Measurements from ENCODE around the gene ALPK3.

Gene ALPK3

GRCh38 chr15:84799511-84800187 is 17.5 kb upstream of the ALPK3 start:
- peaks cover 2% of the 10 kb centered on the region for H3K79me1 ChIP-seq (ENCODE audit: low read length)
- H3K18ac ChIP-seq (ENCODE audit: low read length) = no peak overlapping the region
- H2BK15ac ChIP-seq (replicated peaks; ENCODE audit: low read depth) = no peak overlapping the region
- H3K27ac ChIP-seq (ENCODE audit: low read depth, low read length) = no peak overlapping the region
- H3K4me3 ChIP-seq (ENCODE audit: low read length) = no peak overlapping the region
- no peaks in the 10 kb centered on the region for H3K27me3 ChIP-seq (ENCODE audit: insufficient read depth, low read length, poor library complexity)
- no peak overlapping the region for H3K9ac ChIP-seq (ENCODE audit: low read length)
- H3K4ac ChIP-seq (ENCODE audit: low read depth, low read length) = no peak overlapping the region
- no peak overlapping the region for H2BK120ac ChIP-seq (ENCODE audit: low read depth, low read length)
- H3K79me2 ChIP-seq (ENCODE audit: control insufficient read depth, insufficient read depth, low read length) = no peaks in the 10 kb centered on the region
- H2BK5ac ChIP-seq (ENCODE audit: low read length) = no peak overlapping the region
- no peak overlapping the region for H3K56ac ChIP-seq (ENCODE audit: low read length)
- no CpG with 5 or more reads among the region's 10 CpGs for WGBS (ENCODE audit: extremely low coverage, insufficient coverage, low lambda C conversion rate)
- H3K4me1 ChIP-seq (ENCODE audit: control insufficient read depth, low read depth, low read length) = no peaks in the 10 kb centered on the region
- H3K23ac ChIP-seq (ENCODE audit: low read length) = no peak overlapping the region
- H4K8ac ChIP-seq (ENCODE audit: low read depth, low read length) = no peak overlapping the region
- no peak overlapping the region for H3K4me2 ChIP-seq (ENCODE audit: low read length)
- H3K36me3 ChIP-seq (ENCODE audit: control insufficient read depth, insufficient read depth, low read length) = peaks cover 13% of the 10 kb centered on the region
- no peak overlapping the region for H4K5ac ChIP-seq (ENCODE audit: low read length)
- no peak overlapping the region for H2AK5ac ChIP-seq (ENCODE audit: low read length)
- no peak for DNase-seq

- H3K4ac ChIP-seq (ENCODE audit: low read depth, low read length) = no peak overlapping the region
- no peak overlapping the region for H4K5ac ChIP-seq (ENCODE audit: low read length)
- no peak overlapping the region for H3K9ac ChIP-seq (ENCODE audit: low read length)
- H3K18ac ChIP-seq (ENCODE audit: low read length) = no peak overlapping the region
- peaks cover 17% of the 10 kb centered on the region for H3K36me3 ChIP-seq (ENCODE audit: control insufficient read depth, insufficient read depth, low read length)
- no peaks in the 10 kb centered on the region for H3K79me2 ChIP-seq (ENCODE audit: control insufficient read depth, insufficient read depth, low read length)
- H3K4me2 ChIP-seq (ENCODE audit: low read length) = no peak overlapping the region
- no peaks in the 10 kb centered on the region for H3K27me3 ChIP-seq (ENCODE audit: insufficient read depth, low read length, poor library complexity)
- H4K8ac ChIP-seq (ENCODE audit: low read depth, low read length) = no peak overlapping the region
- DNase-seq = no peak
- no peak overlapping the region for H3K4me3 ChIP-seq (ENCODE audit: low read length)
- no peak overlapping the region for H2BK5ac ChIP-seq (ENCODE audit: low read length)
- H2BK120ac ChIP-seq (ENCODE audit: low read depth, low read length) = no peak overlapping the region
- H2AK5ac ChIP-seq (ENCODE audit: low read length) = no peak overlapping the region
- WGBS (ENCODE audit: extremely low coverage, insufficient coverage, low lambda C conversion rate) = no CpG with 5 or more reads among the region's 3 CpGs
- H3K27ac ChIP-seq (ENCODE audit: low read depth, low read length) = no peak overlapping the region
- H3K79me1 ChIP-seq (ENCODE audit: low read length) = peaks cover 2% of the 10 kb centered on the region
- no peaks in the 10 kb centered on the region for H3K4me1 ChIP-seq (ENCODE audit: control insufficient read depth, low read depth, low read length)
- H2BK15ac ChIP-seq (replicated peaks; ENCODE audit: low read depth) = no peak overlapping the region
- no peak overlapping the region for H3K23ac ChIP-seq (ENCODE audit: low read length)
- no peak overlapping the region for H3K56ac ChIP-seq (ENCODE audit: low read length)
Measured at GRCh38 chr15:84800365-84800806, 16.8 kb upstream of the ALPK3 start.

- Histone ChIP-seq H3K4me2 (ENCODE audit: low read length) (no peak overlapping the region), H4K8ac (ENCODE audit: low read depth, low read length) (no peak overlapping the region), H4K5ac (ENCODE audit: low read length) (no peak overlapping the region), H3K4me3 (ENCODE audit: low read length) (no peak overlapping the region), H3K4ac (ENCODE audit: low read depth, low read length) (no peak overlapping the region), H2BK120ac (ENCODE audit: low read depth, low read length) (no peak overlapping the region), H3K56ac (ENCODE audit: low read length) (no peak overlapping the region), H3K23ac (ENCODE audit: low read length) (no peak overlapping the region), H3K4me1 (ENCODE audit: control insufficient read depth, low read depth, low read length) (no peaks in the 10 kb centered on the region), H3K18ac (ENCODE audit: low read length) (no peak overlapping the region), H3K36me3 (ENCODE audit: control insufficient read depth, insufficient read depth, low read length) (peaks cover 15% of the 10 kb centered on the region), H3K27me3 (ENCODE audit: insufficient read depth, low read length, poor library complexity) (no peaks in the 10 kb centered on the region), H2BK5ac (ENCODE audit: low read length) (no peak overlapping the region), H2BK15ac (replicated peaks; ENCODE audit: low read depth) (no peak overlapping the region), H3K79me2 (ENCODE audit: control insufficient read depth, insufficient read depth, low read length) (no peaks in the 10 kb centered on the region), H3K27ac (ENCODE audit: low read depth, low read length) (no peak overlapping the region), H2AK5ac (ENCODE audit: low read length) (no peak overlapping the region), H3K79me1 (ENCODE audit: low read length) (no peaks in the 10 kb centered on the region), H3K9ac (ENCODE audit: low read length) (no peak overlapping the region)
- DNase-seq = no peak
- no CpG with 5 or more reads among the region's 4 CpGs for WGBS (ENCODE audit: extremely low coverage, insufficient coverage, low lambda C conversion rate)
Measured at GRCh38 chr15:84804005-84804900, 12.9 kb upstream of the ALPK3 start.

- Histone ChIP-seq H2BK5ac (ENCODE audit: low read length) (no peak overlapping the region), H2AK5ac (ENCODE audit: low read length) (no peak overlapping the region), H3K27ac (ENCODE audit: low read depth, low read length) (no peak overlapping the region), H3K36me3 (ENCODE audit: control insufficient read depth, insufficient read depth, low read length) (peaks cover 11% of the 10 kb centered on the region), H3K4me1 (ENCODE audit: control insufficient read depth, low read depth, low read length) (no peaks in the 10 kb centered on the region), H3K9ac (ENCODE audit: low read length) (no peak overlapping the region), H2BK120ac (ENCODE audit: low read depth, low read length) (no peak overlapping the region), H3K23ac (ENCODE audit: low read length) (no peak overlapping the region), H3K4ac (ENCODE audit: low read depth, low read length) (no peak overlapping the region), H3K56ac (ENCODE audit: low read length) (no peak overlapping the region), H3K18ac (ENCODE audit: low read length) (no peak overlapping the region), H3K27me3 (ENCODE audit: insufficient read depth, low read length, poor library complexity) (no peaks in the 10 kb centered on the region), H4K8ac (ENCODE audit: low read depth, low read length) (no peak overlapping the region), H3K79me1 (ENCODE audit: low read length) (no peaks in the 10 kb centered on the region), H3K4me3 (ENCODE audit: low read length) (no peak overlapping the region), H3K4me2 (ENCODE audit: low read length) (no peak overlapping the region), H3K79me2 (ENCODE audit: control insufficient read depth, insufficient read depth, low read length) (no peaks in the 10 kb centered on the region), H2BK15ac (replicated peaks; ENCODE audit: low read depth) (no peak overlapping the region), H4K5ac (ENCODE audit: low read length) (no peak overlapping the region)
- WGBS (ENCODE audit: extremely low coverage, insufficient coverage, low lambda C conversion rate) = no CpG with 5 or more reads among the region's 1 CpG
- no peak for DNase-seq
Measured at GRCh38 chr15:84805221-84805620, 11.9 kb upstream of the ALPK3 start.

- no peak overlapping the region for H3K27ac ChIP-seq (ENCODE audit: low read depth, low read length)
- no peak overlapping the region for H3K4me2 ChIP-seq (ENCODE audit: low read length)
- no peak overlapping the region for H2BK5ac ChIP-seq (ENCODE audit: low read length)
- H3K27me3 ChIP-seq (ENCODE audit: insufficient read depth, low read length, poor library complexity) = no peaks in the 10 kb centered on the region
- no peaks in the 10 kb centered on the region for H3K79me2 ChIP-seq (ENCODE audit: control insufficient read depth, insufficient read depth, low read length)
- no peak overlapping the region for H3K18ac ChIP-seq (ENCODE audit: low read length)
- H2BK120ac ChIP-seq (ENCODE audit: low read depth, low read length) = no peak overlapping the region
- no CpG with 5 or more reads among the region's 3 CpGs for whole genome bisulfite sequencing (ENCODE audit: extremely low coverage, insufficient coverage, low lambda C conversion rate)
- no peak overlapping the region for H2AK5ac ChIP-seq (ENCODE audit: low read length)
- no peak overlapping the region for H3K23ac ChIP-seq (ENCODE audit: low read length)
- no peak overlapping the region for H3K9ac ChIP-seq (ENCODE audit: low read length)
- no peak overlapping the region for H4K8ac ChIP-seq (ENCODE audit: low read depth, low read length)
- H3K79me1 ChIP-seq (ENCODE audit: low read length) = no peaks in the 10 kb centered on the region
- peaks cover 8% of the 10 kb centered on the region for H3K36me3 ChIP-seq (ENCODE audit: control insufficient read depth, insufficient read depth, low read length)
- H3K4me3 ChIP-seq (ENCODE audit: low read length) = no peak overlapping the region
- H4K5ac ChIP-seq (ENCODE audit: low read length) = no peak overlapping the region
- H2BK15ac ChIP-seq (replicated peaks; ENCODE audit: low read depth) = no peak overlapping the region
- no peak overlapping the region for H3K56ac ChIP-seq (ENCODE audit: low read length)
- H3K4me1 ChIP-seq (ENCODE audit: control insufficient read depth, low read depth, low read length) = no peaks in the 10 kb centered on the region
- H3K4ac ChIP-seq (ENCODE audit: low read depth, low read length) = no peak overlapping the region
- no peak for DNase-seq
Measured at GRCh38 chr15:84807228-84807627, 9.9 kb upstream of the ALPK3 start.
